HG02840 (cell line): ENCODE data around the gene TEAD2.
"Not testable (repeated sequence)": the region's sequence is repeated elsewhere in the genome, so short reads cannot be mapped to it uniquely, and the experiment has no call there.

ENCODE experiments used
- ATAC-seq: cut with Tn5 transposase; IDR thresholded peaks from one replicate; pipeline ENCODE4 v1.9.1; 2021; ENCODE audit warnings: mild to moderate bottlenecking, moderate library complexity, moderate number of reproducible peaks; ENCODE audit not compliant: unreplicated experiment, low FRiP score

Gene TEAD2

GRCh38 chr19:49335071-49335783 lies 27.0 kb downstream of the TEAD2 start, which contains the start of gene CD37:
Gene CD37 (plus strand): TSS chr19:49335406. CDS start chr19:49335541, 135 bp downstream.
- no peak for ATAC-seq

- no peak for ATAC-seq
Measured at GRCh38 chr19:49333811-49334288, 28.4 kb downstream of the TEAD2 start.

GRCh38 chr19:49333418-49333805 lies 28.8 kb downstream of the TEAD2 start:
- no peak for ATAC-seq

GRCh38 chr19:49332691-49333417 lies 29.4 kb downstream of the TEAD2 start:
- not testable (repeated sequence) for ATAC-seq

GRCh38 chr19:49331616-49332055 lies 30.6 kb downstream of the TEAD2 start:
- ATAC-seq = no peak

GRCh38 chr19:49331187-49331586 lies 31.0 kb downstream of the TEAD2 start:
- not testable (repeated sequence) for ATAC-seq

- no peak for ATAC-seq
Measured at GRCh38 chr19:49328741-49329140, 33.5 kb downstream of the TEAD2 start.

- no peak for ATAC-seq
Measured at GRCh38 chr19:49327878-49328544, 34.2 kb downstream of the TEAD2 start.

- no peak for ATAC-seq
Measured at GRCh38 chr19:49326165-49326704, 36.0 kb downstream of the TEAD2 start.

GRCh38 chr19:49325756-49326155 lies 36.5 kb downstream of the TEAD2 start:
- not testable (repeated sequence) for ATAC-seq

GRCh38 chr19:49324801-49325576 lies 37.2 kb downstream of the TEAD2 start, which contains the start of gene SLC6A16:
Gene SLC6A16 (minus strand): TSS chr19:49325191. CDS start chr19:49311347, 13,844 bp downstream.
- ATAC-seq = no peak

- no peak for ATAC-seq
Measured at GRCh38 chr19:49318296-49318695, 43.9 kb downstream of the TEAD2 start.

GRCh38 chr19:49316284-49316683 lies 45.9 kb downstream of the TEAD2 start:
- no peak for ATAC-seq

- ATAC-seq = no peak
Measured at GRCh38 chr19:49315111-49315510, 47.1 kb downstream of the TEAD2 start.

GRCh38 chr19:49309087-49309486 lies 53.1 kb downstream of the TEAD2 start:
- ATAC-seq = no peak

- not testable (repeated sequence) for ATAC-seq
Measured at GRCh38 chr19:49306734-49307133, 55.5 kb downstream of the TEAD2 start.

GRCh38 chr19:49301866-49302252 lies 60.4 kb downstream of the TEAD2 start:
- no peak for ATAC-seq

GRCh38 chr19:49301165-49301865 lies 60.9 kb downstream of the TEAD2 start:
- ATAC-seq = peak; percentile 62

- not testable (repeated sequence) for ATAC-seq
Measured at GRCh38 chr19:49298653-49299052, 63.6 kb downstream of the TEAD2 start.
